Mesodermal cell (in vitro differentiated cells): ENCODE results near the gene TREM2.

Experiments
- H3K27ac ChIP-seq: 2 replicates; pipeline ENCODE4 v1.7.0; 2013; ENCODE audit warnings: mild to moderate bottlenecking, low read depth, low read length, moderate library complexity; ENCODE audit not compliant: severe bottlenecking
- H3K36me3 ChIP-seq: 2 replicates; pipeline ENCODE4 v1.7.1; 2013; ENCODE audit warnings: mild to moderate bottlenecking, low read length, moderate library complexity; ENCODE audit not compliant: control insufficient read depth, insufficient read depth
- H3K4me1 ChIP-seq: one replicate; pipeline ENCODE4 v1.7.1; 2013; ENCODE audit warnings: mild to moderate bottlenecking, low read length; ENCODE audit not compliant: insufficient read depth, control insufficient read depth, poor library complexity, severe bottlenecking
- H3K4me3 ChIP-seq: 2 replicates; pipeline ENCODE4 v1.7.0; 2013; ENCODE audit warnings: low read length, control low read depth, mild to moderate bottlenecking; ENCODE audit not compliant: insufficient read depth, poor library complexity, severe bottlenecking; ENCODE audit errors: extremely low read depth
- H3K9me3 ChIP-seq: 2 replicates; pipeline ENCODE4 v1.7.1; 2013; ENCODE audit warnings: mild to moderate bottlenecking, low read length, moderate library complexity; ENCODE audit not compliant: control insufficient read depth
- WGBS, 2 experiments: methylation state at CpG; one replicate each; pipeline ENCODE4 v1.1.5; 2013; ENCODE audit warnings: missing lambda C conversion rate in 2 of 2; ENCODE audit not compliant: insufficient coverage in 2 of 2; 5-methylcytosine and 5-hydroxymethylcytosine counted together

The TREM2 gene

DNA sequence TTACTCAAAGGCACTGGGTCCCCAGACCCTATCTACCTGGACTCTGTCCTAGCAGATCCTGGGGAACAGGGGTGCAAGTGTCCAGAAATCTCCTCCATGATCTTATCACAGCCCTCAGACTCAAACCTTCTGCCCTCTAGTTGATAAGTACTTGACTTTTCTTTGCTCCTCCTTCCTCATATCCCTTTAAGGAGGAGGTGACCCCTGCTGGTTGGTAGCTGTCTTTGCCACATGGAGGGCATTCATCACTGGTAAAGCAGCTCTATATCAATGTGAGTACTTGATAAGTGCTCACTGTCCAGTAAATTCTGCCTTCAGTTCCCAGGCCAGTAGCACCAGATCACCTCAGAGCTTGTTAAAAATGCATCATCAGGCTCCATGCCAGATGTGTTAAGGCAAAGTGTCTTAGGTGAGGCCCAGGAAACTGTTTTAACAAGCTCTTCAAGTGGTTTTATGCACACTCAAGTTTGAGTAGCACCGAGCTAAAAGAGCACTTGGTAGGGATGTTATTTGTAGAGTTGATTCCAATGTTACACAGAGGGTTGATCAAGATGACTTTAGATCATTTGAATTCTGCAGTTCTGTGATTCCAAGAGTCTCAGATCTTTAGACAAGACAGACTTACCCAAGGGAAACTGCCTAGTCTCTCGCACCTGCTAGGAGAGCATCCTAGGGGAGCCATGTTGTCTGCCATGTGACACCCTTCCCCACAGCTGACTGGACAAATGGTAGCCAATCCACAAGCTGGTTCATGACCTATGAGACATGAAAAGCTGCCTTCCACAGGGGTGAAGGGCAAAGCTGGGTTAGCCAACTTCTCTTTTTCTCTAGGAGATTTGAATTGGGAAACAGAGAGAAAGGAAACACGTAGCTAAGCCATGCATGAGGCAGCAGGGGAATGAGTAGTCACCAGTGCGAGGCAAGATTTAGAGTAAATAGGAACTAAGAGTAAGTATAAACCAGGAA, 19.4 kb upstream of the TREM2 start:
- no peak overlapping the region for H3K4me3 ChIP-seq
- no peak overlapping the region for H3K27ac ChIP-seq
- no peaks in the 10 kb centered on the region for H3K9me3 ChIP-seq
- 84 to 92% methylated on average over 4 of the region's 4 CpGs for WGBS, 2 experiments
- H3K36me3 ChIP-seq: no peaks in the 10 kb centered on the region
- no peaks in the 10 kb centered on the region for H3K4me1 ChIP-seq

DNA sequence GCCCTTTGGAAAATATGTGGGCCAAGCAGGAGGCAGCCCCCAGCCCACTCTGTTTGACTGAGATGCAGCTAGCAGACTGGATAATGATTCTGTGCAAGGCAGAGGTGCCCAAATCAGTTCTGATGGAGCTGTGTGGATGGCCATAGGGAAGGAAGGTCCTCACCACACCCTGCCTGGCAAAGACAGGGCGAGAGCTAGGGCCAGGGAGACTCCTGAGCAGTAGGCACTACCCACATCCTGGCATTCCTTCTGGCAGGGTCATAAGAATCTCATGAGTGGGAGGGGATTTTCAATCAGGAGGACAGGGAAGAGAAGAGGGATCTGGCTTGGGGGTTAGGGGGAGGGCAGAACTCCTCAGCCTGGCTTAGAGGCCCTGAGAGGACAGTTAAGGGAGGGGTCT, 18.6 kb upstream of the TREM2 start:
- H3K36me3 ChIP-seq: no peaks in the 10 kb centered on the region
- no peak overlapping the region for H3K27ac ChIP-seq
- H3K4me1 ChIP-seq: no peaks in the 10 kb centered on the region
- WGBS, 2 experiments: 67% methylated on average over 1 of the region's 1 CpG; no CpG with 5 or more reads in 1 of the 2 experiments
- no peak overlapping the region for H3K4me3 ChIP-seq
- no peaks in the 10 kb centered on the region for H3K9me3 ChIP-seq

DNA sequence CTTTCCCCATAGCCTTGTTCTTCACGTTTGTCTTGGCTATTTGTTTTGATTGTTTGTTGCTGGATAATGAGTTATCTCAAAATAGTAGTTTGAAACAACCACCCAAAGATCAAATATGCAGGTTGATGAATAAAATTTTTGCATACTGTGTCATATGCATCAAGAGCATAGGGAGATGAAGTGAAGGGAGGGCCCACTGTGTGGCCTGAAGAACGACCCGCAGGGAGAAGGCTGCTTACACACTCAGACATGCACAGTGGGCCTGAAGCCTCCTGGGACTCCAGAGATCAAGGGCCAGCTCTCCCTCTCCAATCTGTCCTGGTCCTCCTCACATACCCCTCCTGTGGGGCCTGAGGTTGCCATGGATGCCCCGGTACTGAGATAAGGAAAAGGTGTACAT, 16.2 kb upstream of the TREM2 start:
- 83 to 90% methylated on average over 2 of the region's 4 CpGs for WGBS, 2 experiments
- Histone ChIP-seq H3K4me3 (no peak overlapping the region), H3K4me1 (no peaks in the 10 kb centered on the region), H3K36me3 (no peaks in the 10 kb centered on the region), H3K27ac (no peak overlapping the region), H3K9me3 (no peaks in the 10 kb centered on the region)

DNA sequence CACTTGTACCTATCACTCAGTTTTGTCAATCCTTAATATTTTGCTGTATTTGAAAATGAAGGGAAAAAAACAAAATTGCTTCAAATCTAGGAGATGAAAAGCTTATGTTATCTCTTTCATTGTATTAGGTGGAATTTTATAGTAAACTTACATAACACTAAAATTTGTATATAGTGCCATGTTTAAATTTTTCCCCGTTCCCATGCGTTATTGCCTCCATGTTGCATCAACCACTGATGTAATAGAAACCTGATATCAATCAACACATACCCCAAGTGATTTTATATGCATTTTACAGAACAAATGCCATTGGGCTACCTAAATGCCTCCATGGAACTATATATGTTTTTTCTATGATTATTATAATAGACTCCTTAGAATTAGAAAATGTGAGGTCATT, 14.8 kb upstream of the TREM2 start:
- Histone ChIP-seq H3K9me3 (no peaks in the 10 kb centered on the region), H3K4me3 (no peak overlapping the region), H3K4me1 (no peaks in the 10 kb centered on the region), H3K36me3 (no peaks in the 10 kb centered on the region), H3K27ac (no peak overlapping the region)
- WGBS, 2 experiments: no CpG with 5 or more reads among the region's 2 CpGs

DNA sequence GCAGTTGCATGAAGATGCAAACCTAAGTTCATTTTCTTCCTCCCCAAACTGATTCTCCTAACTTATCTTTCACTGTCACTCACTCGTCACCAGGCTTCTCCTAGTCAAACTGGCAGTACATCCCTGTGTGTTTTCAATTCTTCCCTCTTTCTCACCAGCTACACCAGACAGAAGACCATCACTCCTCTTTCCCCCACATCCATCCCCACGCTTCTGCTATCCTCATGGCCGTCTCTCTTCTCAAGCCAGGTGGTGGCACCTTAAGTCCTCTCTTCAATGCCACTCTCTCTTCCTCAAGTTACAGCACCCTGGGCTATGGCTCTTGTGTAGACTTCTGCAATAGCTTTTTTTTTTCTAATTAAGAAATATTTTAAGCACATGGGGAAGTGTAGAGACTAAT, 14.4 kb upstream of the TREM2 start:
- Histone ChIP-seq H3K4me1 (no peaks in the 10 kb centered on the region), H3K4me3 (no peak overlapping the region), H3K27ac (no peak overlapping the region), H3K36me3 (no peaks in the 10 kb centered on the region), H3K9me3 (no peaks in the 10 kb centered on the region)
- 76 to 78% methylated on average over 2 to 3 of the region's 3 CpGs for WGBS, 2 experiments

DNA sequence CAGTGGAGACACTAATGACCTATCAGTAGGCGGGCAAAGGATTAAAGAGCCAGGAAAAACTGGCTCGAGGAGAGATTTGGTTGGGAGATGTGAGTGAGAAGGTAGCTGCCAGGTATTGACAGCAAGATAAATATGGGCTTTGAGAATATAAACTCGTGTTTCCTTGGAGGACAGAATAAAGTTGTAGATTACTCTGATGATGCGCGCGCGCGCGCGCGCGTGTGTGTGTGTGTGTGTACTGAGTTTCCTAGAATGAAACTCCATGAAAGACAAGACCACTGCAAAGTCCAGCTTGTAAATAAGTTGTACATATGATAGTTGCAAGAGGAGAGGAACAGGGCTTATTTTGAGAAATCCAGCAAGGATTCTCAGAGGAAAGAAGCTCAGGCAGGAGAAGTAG, 13.3 kb upstream of the TREM2 start:
- Histone ChIP-seq H3K4me1 (no peaks in the 10 kb centered on the region), H3K36me3 (no peaks in the 10 kb centered on the region), H3K27ac (no peak overlapping the region), H3K9me3 (no peaks in the 10 kb centered on the region), H3K4me3 (no peak overlapping the region)
- 92 to 95% methylated on average over 12 of the region's 12 CpGs for WGBS, 2 experiments

DNA sequence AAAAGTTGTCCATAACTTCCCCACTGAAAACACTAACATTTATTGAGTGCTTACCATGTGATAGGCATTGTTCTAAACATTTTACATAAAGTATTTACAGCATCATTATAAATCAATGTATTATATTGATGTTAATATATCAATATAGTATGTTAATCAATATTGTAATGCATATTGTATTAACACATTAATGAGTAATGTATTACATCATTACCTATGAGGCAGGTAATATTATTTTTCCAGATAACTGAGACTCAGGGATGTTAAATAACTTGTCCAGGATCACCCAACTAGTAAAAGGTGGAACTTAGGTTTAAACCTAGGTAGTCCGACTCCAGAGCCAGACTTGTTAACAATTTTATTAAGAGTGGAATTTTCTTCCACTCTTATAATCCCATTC, 12.2 kb upstream of the TREM2 start:
- no peak overlapping the region for H3K4me3 ChIP-seq

DNA sequence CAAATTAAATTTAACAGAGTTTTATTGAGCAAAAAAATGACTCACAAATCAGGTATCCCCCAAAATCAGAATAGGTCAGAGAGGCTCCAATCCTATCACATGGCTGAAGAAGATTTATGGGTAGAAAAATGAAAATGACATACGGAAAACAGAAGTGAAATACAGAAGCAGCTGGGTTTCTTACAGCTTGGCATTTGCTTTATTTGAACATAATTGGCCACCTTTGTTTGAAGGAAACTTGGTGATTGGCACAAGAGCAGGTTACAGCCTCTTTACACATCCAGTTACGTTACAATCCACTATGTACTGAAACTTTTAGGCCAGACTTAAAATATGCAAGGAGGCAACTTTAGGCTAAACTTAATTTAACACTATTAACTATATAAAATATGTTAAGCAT, 11.7 kb upstream of the TREM2 start:
- no peak overlapping the region for H3K4me3 ChIP-seq
- H3K36me3 ChIP-seq: no peaks in the 10 kb centered on the region
- no peaks in the 10 kb centered on the region for H3K4me1 ChIP-seq
- H3K27ac ChIP-seq: no peak overlapping the region
- WGBS, 2 experiments: 80 to 100% methylated on average over 1 of the region's 2 CpGs
- H3K9me3 ChIP-seq: no peaks in the 10 kb centered on the region

More for the DNA sequence above, 12.2 kb upstream of the TREM2 start:
- no peaks in the 10 kb centered on the region for H3K9me3 ChIP-seq
- H3K27ac ChIP-seq: no peak overlapping the region
- WGBS, 2 experiments: no CpG with 5 or more reads among the region's 1 CpG
- no peaks in the 10 kb centered on the region for H3K4me1 ChIP-seq
- H3K36me3 ChIP-seq: no peaks in the 10 kb centered on the region

DNA sequence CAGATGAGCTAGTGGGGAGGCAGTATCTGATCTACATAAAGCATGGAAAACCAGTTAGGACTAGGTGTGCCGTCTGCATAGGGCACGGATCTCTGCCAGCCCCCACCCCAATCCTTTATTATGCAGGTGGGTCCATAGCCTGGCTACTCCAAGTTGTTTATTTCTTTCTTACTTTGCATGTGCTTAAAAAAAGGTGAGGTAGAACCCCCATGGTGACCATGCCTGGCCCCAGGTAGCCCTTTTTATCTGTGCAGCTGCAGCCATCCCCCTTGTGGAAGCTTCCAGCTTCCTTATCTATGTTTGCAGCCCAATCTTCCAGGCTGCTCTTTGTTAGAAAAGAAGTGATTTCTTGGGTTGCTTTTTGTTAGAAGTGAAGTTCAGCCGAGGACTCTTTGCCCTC, 9.0 kb upstream of the TREM2 start:
- Histone ChIP-seq H3K27ac (no peak overlapping the region), H3K4me1 (no peaks in the 10 kb centered on the region)

DNA sequence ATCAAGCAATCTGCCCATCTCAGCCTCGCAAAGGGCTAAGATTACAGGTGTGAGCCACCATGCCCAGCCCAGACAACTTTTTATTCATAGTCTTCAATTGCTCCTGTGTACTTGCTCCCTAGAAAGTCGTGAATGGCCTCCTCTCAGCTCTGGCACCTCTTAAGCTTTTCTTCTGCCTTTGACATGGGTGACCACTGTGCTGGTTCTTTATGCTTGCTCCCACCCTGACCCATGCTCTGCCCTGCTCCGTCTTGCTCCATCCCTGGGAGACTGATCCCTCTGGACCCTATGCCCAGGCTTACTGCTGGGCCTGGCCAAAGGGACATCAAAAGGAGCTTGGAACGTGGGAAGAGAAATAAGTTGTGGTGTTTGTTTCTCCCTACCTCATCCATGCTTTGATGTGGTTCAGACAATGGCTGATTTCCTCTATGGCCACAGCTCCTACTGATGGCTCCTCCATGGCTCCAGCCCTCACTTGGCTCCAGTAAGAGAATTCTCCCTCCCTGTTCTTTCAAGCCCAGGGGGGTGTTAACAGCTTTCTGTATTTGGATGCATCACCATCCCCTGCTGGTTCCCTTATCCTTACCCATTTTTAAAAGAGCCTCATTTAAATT, 7.7 kb upstream of the TREM2 start:
- Histone ChIP-seq H3K4me1 (no peaks in the 10 kb centered on the region), H3K36me3 (no peaks in the 10 kb centered on the region), H3K27ac (no peak overlapping the region), H3K9me3 (no peaks in the 10 kb centered on the region), H3K4me3 (no peak overlapping the region)
- WGBS, 2 experiments: 90 to 91% methylated on average over 2 to 3 of the region's 4 CpGs

More for the DNA sequence above, 9.0 kb upstream of the TREM2 start:
- WGBS, 2 experiments: 67% methylated on average over 1 of the region's 3 CpGs; no CpG with 5 or more reads in 1 of the 2 experiments
- H3K4me3 ChIP-seq: no peak overlapping the region
- no peaks in the 10 kb centered on the region for H3K36me3 ChIP-seq
- no peaks in the 10 kb centered on the region for H3K9me3 ChIP-seq
